ENCODE measurements around the gene CD2.

DNA sequence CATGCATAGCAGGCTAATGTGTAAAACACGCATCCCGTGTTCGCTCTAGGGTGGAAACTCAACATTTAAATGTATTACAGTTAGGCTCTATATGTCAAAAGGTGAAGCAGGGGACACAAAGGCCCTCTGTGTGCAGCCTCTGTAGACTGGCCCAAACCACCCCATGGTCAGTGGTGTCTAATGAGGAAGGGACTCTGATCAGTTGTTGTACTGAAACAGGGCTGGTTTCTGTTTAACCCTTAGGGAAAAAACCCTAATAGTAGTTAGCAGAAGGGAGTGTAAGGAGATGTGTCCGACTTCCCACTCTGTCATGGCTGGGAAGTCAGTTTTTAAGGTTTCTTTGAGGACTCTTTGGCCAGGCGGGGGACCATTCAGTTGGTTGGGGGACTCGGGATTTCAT lies 21.5 kb upstream of the CD2 start:
- TF ChIP-seq, protein P1, sequence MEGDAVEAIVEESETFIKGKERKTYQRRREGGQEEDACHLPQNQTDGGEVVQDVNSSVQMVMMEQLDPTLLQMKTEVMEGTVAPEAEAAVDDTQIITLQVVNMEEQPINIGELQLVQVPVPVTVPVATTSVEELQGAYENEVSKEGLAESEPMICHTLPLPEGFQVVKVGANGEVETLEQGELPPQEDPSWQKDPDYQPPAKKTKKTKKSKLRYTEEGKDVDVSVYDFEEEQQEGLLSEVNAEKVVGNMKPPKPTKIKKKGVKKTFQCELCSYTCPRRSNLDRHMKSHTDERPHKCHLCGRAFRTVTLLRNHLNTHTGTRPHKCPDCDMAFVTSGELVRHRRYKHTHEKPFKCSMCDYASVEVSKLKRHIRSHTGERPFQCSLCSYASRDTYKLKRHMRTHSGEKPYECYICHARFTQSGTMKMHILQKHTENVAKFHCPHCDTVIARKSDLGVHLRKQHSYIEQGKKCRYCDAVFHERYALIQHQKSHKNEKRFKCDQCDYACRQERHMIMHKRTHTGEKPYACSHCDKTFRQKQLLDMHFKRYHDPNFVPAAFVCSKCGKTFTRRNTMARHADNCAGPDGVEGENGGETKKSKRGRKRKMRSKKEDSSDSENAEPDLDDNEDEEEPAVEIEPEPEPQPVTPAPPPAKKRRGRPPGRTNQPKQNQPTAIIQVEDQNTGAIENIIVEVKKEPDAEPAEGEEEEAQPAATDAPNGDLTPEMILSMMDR (IDR thresholded peaks at IDR 0.05) = no peak
- no peak for TF ChIP-seq POLR2A (IDR thresholded peaks at IDR 0.05)

Data from tibial nerve (tissue), 3 donors.